Duodenal mucosa (tissue), 2 donors: ENCODE results near the gene TIMM23.

Experiments
- H3K27ac ChIP-seq: one replicate; pipeline ENCODE4 v1.7.0; 2013; ENCODE audit warnings: low read depth, low read length
- H3K27me3 ChIP-seq, 2 donors: one replicate each; pipeline ENCODE4 v1.7.0; 2013; ENCODE audit warnings: low read length in 2 of 2, control low read depth in 1 of 2; ENCODE audit not compliant: insufficient read depth in 2 of 2, control insufficient read depth in 1 of 2
- H3K36me3 ChIP-seq, 2 donors: one replicate each; pipeline ENCODE4 v1.7.0; 2013; ENCODE audit warnings: low read length in 2 of 2, control low read depth in 1 of 2; ENCODE audit not compliant: insufficient read depth in 2 of 2, control insufficient read depth in 1 of 2
- H3K4me1 ChIP-seq, 2 donors: one replicate each; pipeline ENCODE4 v1.7.0; 2013; ENCODE audit warnings: low read length in 2 of 2, control low read depth in 1 of 2; ENCODE audit not compliant: insufficient read depth in 2 of 2, control insufficient read depth in 1 of 2
- H3K4me3 ChIP-seq, 2 donors: one replicate each; pipeline ENCODE4 v1.7.0; 2013; ENCODE audit warnings: low read length in 2 of 2, low read depth in 1 of 2
- H3K9ac ChIP-seq, 2 donors: one replicate each; pipeline ENCODE4 v1.7.0; 2013; ENCODE audit warnings: low read length in 2 of 2, low read depth in 1 of 2
- H3K9me3 ChIP-seq, 2 donors: one replicate each; pipeline ENCODE4 v1.7.0; 2013; ENCODE audit warnings: low read length in 2 of 2, control low read depth in 1 of 2; ENCODE audit not compliant: control insufficient read depth in 1 of 2

TIMM23 gene

GRCh38 chr10:46005383-46005782, 33.1 kb downstream of the TIMM23 start:
- Histone ChIP-seq H3K27ac (no peak overlapping the region), H3K4me1 (peaks cover 0 to 4% of the 10 kb centered on the region in 2 donors), H3K4me3 (no peak overlapping the region), H3K9ac (no peak overlapping the region), H3K36me3 (peaks cover 28 to 91% of the 10 kb centered on the region in 2 donors), H3K9me3 (no peaks in the 10 kb centered on the region), H3K27me3 (no peaks in the 10 kb centered on the region)

- Histone ChIP-seq H3K4me1 (peaks cover 0 to 4% of the 10 kb centered on the region in 2 donors), H3K4me3 (no peak overlapping the region), H3K36me3 (peaks cover 34 to 93% of the 10 kb centered on the region in 2 donors), H3K9me3 (no peaks in the 10 kb centered on the region), H3K9ac (no peak overlapping the region), H3K27ac (no peak overlapping the region), H3K27me3 (no peaks in the 10 kb centered on the region)
These were observed 33.9 kb downstream of the TIMM23 start for GRCh38 chr10:46006219-46006618.

GRCh38 chr10:46012746-46013145, 40.5 kb downstream of the TIMM23 start:
- H3K27ac ChIP-seq: no peak overlapping the region
- no peaks in the 10 kb centered on the region for H3K9me3 ChIP-seq
- peaks cover 0 to 13% of the 10 kb centered on the region in 2 donors for H3K4me1 ChIP-seq
- H3K4me3 ChIP-seq: no peak overlapping the region
- H3K27me3 ChIP-seq: no peaks in the 10 kb centered on the region
- peaks cover 41 to 80% of the 10 kb centered on the region in 2 donors for H3K36me3 ChIP-seq
- H3K9ac ChIP-seq: no peak overlapping the region

GRCh38 chr10:46014206-46014605, 41.9 kb downstream of the TIMM23 start:
- Histone ChIP-seq H3K27ac (no peak overlapping the region), H3K4me1 (peaks cover 11 to 27% of the 10 kb centered on the region in 2 donors), H3K9me3 (no peaks in the 10 kb centered on the region), H3K36me3 (peaks cover 34 to 70% of the 10 kb centered on the region in 2 donors), H3K9ac (no peak overlapping the region), H3K27me3 (no peaks in the 10 kb centered on the region), H3K4me3 (no peak overlapping the region)

GRCh38 chr10:46014683-46015405, 42.6 kb downstream of the TIMM23 start:
- Histone ChIP-seq H3K27ac (no peak overlapping the region), H3K4me1 (peaks cover 18 to 33% of the 10 kb centered on the region in 2 donors), H3K36me3 (peaks cover 27 to 64% of the 10 kb centered on the region in 2 donors), H3K27me3 (no peaks in the 10 kb centered on the region), H3K9ac (no peak overlapping the region), H3K4me3 (no peak overlapping the region), H3K9me3 (no peaks in the 10 kb centered on the region)

GRCh38 chr10:46016190-46016589, 43.9 kb downstream of the TIMM23 start:
- Histone ChIP-seq H3K9ac (no peak overlapping the region), H3K36me3 (peaks cover 16 to 50% of the 10 kb centered on the region in 2 donors), H3K9me3 (no peaks in the 10 kb centered on the region), H3K27me3 (no peaks in the 10 kb centered on the region), H3K4me3 (no peak overlapping the region), H3K27ac (no peak overlapping the region), H3K4me1 (peaks cover 29 to 46% of the 10 kb centered on the region in 2 donors)

- Histone ChIP-seq H3K27me3 (no peaks in the 10 kb centered on the region), H3K4me3 (no peak overlapping the region), H3K9ac (no peak overlapping the region), H3K4me1 (peaks cover 33 to 50% of the 10 kb centered on the region in 2 donors), H3K27ac (no peak overlapping the region), H3K9me3 (no peaks in the 10 kb centered on the region), H3K36me3 (peaks cover 16 to 47% of the 10 kb centered on the region in 2 donors)
These were observed 44.5 kb downstream of the TIMM23 start for GRCh38 chr10:46016811-46017210.

- H3K36me3 ChIP-seq: peaks cover 14 to 43% of the 10 kb centered on the region in 2 donors
- peaks cover 40 to 50% of the 10 kb centered on the region in 2 donors for H3K4me1 ChIP-seq
- H3K27ac ChIP-seq: no peak overlapping the region
These were observed 45.4 kb downstream of the TIMM23 start for GRCh38 chr10:46017733-46018132.

GRCh38 chr10:46018453-46019176, 46.3 kb downstream of the TIMM23 start:
- H3K27me3 ChIP-seq: no peaks in the 10 kb centered on the region
- H3K27ac ChIP-seq: no peak overlapping the region
- H3K9ac ChIP-seq: peak overlapping the region in 1 of 2 donors; percentile 34
- peak overlapping the region; percentile 43 to 48 for H3K4me3 ChIP-seq
- no peaks in the 10 kb centered on the region for H3K9me3 ChIP-seq
- peaks cover 46 to 51% of the 10 kb centered on the region in 2 donors for H3K4me1 ChIP-seq
- H3K36me3 ChIP-seq: peaks cover 6 to 35% of the 10 kb centered on the region in 2 donors

More at GRCh38 chr10:46017733-46018132, 45.4 kb downstream of the TIMM23 start:
- Histone ChIP-seq H3K27me3 (no peaks in the 10 kb centered on the region), H3K4me3 (no peak overlapping the region), H3K9me3 (no peaks in the 10 kb centered on the region), H3K9ac (no peak overlapping the region)

- Histone ChIP-seq H3K4me1 (peaks cover 50 to 57% of the 10 kb centered on the region in 2 donors), H3K9ac (peak overlapping the region in 1 of 2 donors; percentile 3), H3K4me3 (peak overlapping the region; percentile 43 to 48), H3K9me3 (no peaks in the 10 kb centered on the region), H3K36me3 (peaks cover 3 to 29% of the 10 kb centered on the region in 2 donors), H3K27me3 (no peaks in the 10 kb centered on the region), H3K27ac (peak overlapping the region; percentile 22)
These were observed 46.9 kb downstream of the TIMM23 start for GRCh38 chr10:46019177-46019528.
